Endodermal cell (in vitro differentiated cells): ENCODE measurements around the gene PTPRR. TPM values are rescaled to one million over a fixed set of nuclear protein-coding genes. Genes with fewer than 3 reads are reported as not detected.

Experiments
- DNase-seq: peaks from one replicate; pipeline ENCODE4 v3.0.0-alpha.2; 2017
- H3K27ac ChIP-seq: 2 replicates; pipeline ENCODE4 v1.5.1; 2013; ENCODE audit warnings: mild to moderate bottlenecking, low read depth, low read length, moderate library complexity
- H3K27me3 ChIP-seq: 2 replicates; pipeline ENCODE4 v1.6.1; 2013; ENCODE audit warnings: mild to moderate bottlenecking, low read length, moderate library complexity; ENCODE audit not compliant: insufficient read depth, control insufficient read depth, poor library complexity, severe bottlenecking
- H3K36me3 ChIP-seq: 2 replicates; pipeline ENCODE4 v1.7.0; 2013; ENCODE audit warnings: mild to moderate bottlenecking, low read length, moderate library complexity; ENCODE audit not compliant: control insufficient read depth, insufficient read depth
- H3K4me1 ChIP-seq: one replicate; pipeline ENCODE4 v1.7.0; 2013; ENCODE audit warnings: low read length; ENCODE audit not compliant: control insufficient read depth, insufficient read depth
- H3K4me3 ChIP-seq: 2 replicates; pipeline ENCODE4 v1.5.1; 2013; ENCODE audit warnings: mild to moderate bottlenecking, low read length, moderate library complexity
- H3K9ac ChIP-seq: 2 replicates; pipeline ENCODE4 v1.6.1; 2013; ENCODE audit warnings: mild to moderate bottlenecking, low read length, moderate library complexity; ENCODE audit not compliant: poor library complexity, severe bottlenecking; ENCODE audit errors: extremely low read depth
- H3K9me3 ChIP-seq: 2 replicates; pipeline ENCODE4 v1.6.1; 2013; ENCODE audit warnings: mild to moderate bottlenecking, low read length, moderate library complexity; ENCODE audit not compliant: control insufficient read depth
- H3K27ac Mint-ChIP-seq: 2 replicates; pipeline ENCODE4 v1.8.0; 2020; ENCODE audit warnings: mixed read lengths
- H3K27me3 Mint-ChIP-seq: 2 replicates; pipeline ENCODE4 v1.8.0; 2021; ENCODE audit warnings: mild to moderate bottlenecking, mixed read lengths; ENCODE audit not compliant: insufficient read depth
- H3K36me3 Mint-ChIP-seq: 2 replicates; pipeline ENCODE4 v1.8.0; 2020; ENCODE audit warnings: low read depth, mixed read lengths
- H3K4me1 Mint-ChIP-seq: 2 replicates; pipeline ENCODE4 v1.8.0; 2020; ENCODE audit warnings: mixed read lengths
- H3K4me3 Mint-ChIP-seq: 2 replicates; pipeline ENCODE4 v1.8.0; 2020; ENCODE audit warnings: mild to moderate bottlenecking, moderate library complexity, mixed read lengths
- H3K9me3 Mint-ChIP-seq: 2 replicates; pipeline ENCODE4 v1.8.0; 2020; ENCODE audit warnings: mild to moderate bottlenecking, mixed read lengths
- CTCF ChIP-seq: fragments of 200-600 bp; sonication (generic); conservative IDR thresholded peaks from 2 replicates; pipeline ENCODE4 v1.5.0; 2021; ENCODE audit warnings: antibody characterized with exemption, mild to moderate bottlenecking
- WGBS, 2 experiments: methylation state at CpG; one replicate each; pipeline versions ENCODE4 v1.1.5 to v1.1.7; 2013; ENCODE audit warnings: missing lambda C conversion rate in 2 of 2, mixed read lengths in 1 of 2; ENCODE audit not compliant: insufficient coverage in 1 of 2, insufficient read length in 1 of 2; 5-methylcytosine and 5-hydroxymethylcytosine counted together
- total RNA-seq, 2 donors: library from RNA; stranded (reverse); fragmentation: NEBNext Ultra II Directional in 1 of 2; extraction: Animal tissue kit (Norgen Biotek cat#: 25700) in 1 of 2; gene quantifications; 2 replicates in 1 of 2; 3 replicates in 1 of 2; pipeline ENCODE4 v1.2.1, GENCODE V29; 2021

Gene PTPRR
- total RNA-seq, 2 donors from 2014 or later = 0.27 to 0.40 TPM

- Mint-ChIP-seq H3K27ac (peak overlapping the region; percentile 60), H3K36me3 (no peaks in the 10 kb centered on the region), H3K4me1 (no peaks in the 10 kb centered on the region), H3K4me3 (no peak overlapping the region), H3K27me3 (no peaks in the 10 kb centered on the region), H3K9me3 (peaks cover 9% of the 10 kb centered on the region)
- DNase-seq = no peak
- no peaks in the 10 kb centered on the region for H3K4me1 ChIP-seq
- H3K9me3 ChIP-seq = no peaks in the 10 kb centered on the region
- H3K4me3 ChIP-seq = no peak overlapping the region
- H3K27me3 ChIP-seq = no peaks in the 10 kb centered on the region
- no peak for TF ChIP-seq CTCF
- no peak overlapping the region for H3K9ac ChIP-seq
- no peaks in the 10 kb centered on the region for H3K36me3 ChIP-seq
- no peak overlapping the region for H3K27ac ChIP-seq
- WGBS, 2 experiments = 61 to 80% methylated on average over 2 of the region's 2 CpGs
Measured at GRCh38 chr12:70785896-70786295, 134.6 kb downstream of the PTPRR start.

GRCh38 chr12:70784042-70784668 is 136.4 kb downstream of the PTPRR start:
- 90 to 95% methylated on average over 7 to 21 of the region's 21 CpGs for WGBS, 2 experiments
- no peaks in the 10 kb centered on the region for H3K9me3 ChIP-seq
- no peak overlapping the region for H3K9ac ChIP-seq
- H3K4me3 Mint-ChIP-seq = no peak overlapping the region
- H3K4me1 ChIP-seq = no peaks in the 10 kb centered on the region
- no peak for DNase-seq
- peaks cover 9% of the 10 kb centered on the region for H3K9me3 Mint-ChIP-seq
- no peaks in the 10 kb centered on the region for H3K27me3 Mint-ChIP-seq
- H3K27ac ChIP-seq = no peak overlapping the region
- no peak for TF ChIP-seq CTCF
- H3K36me3 Mint-ChIP-seq = no peaks in the 10 kb centered on the region
- no peaks in the 10 kb centered on the region for H3K27me3 ChIP-seq
- H3K36me3 ChIP-seq = no peaks in the 10 kb centered on the region
- no peak overlapping the region for H3K4me3 ChIP-seq
- no peak overlapping the region for H3K27ac Mint-ChIP-seq
- H3K4me1 Mint-ChIP-seq = no peaks in the 10 kb centered on the region

GRCh38 chr12:70783455-70783854 is 137.1 kb downstream of the PTPRR start:
- Mint-ChIP-seq H3K36me3 (no peaks in the 10 kb centered on the region), H3K27ac (no peak overlapping the region), H3K27me3 (no peaks in the 10 kb centered on the region), H3K4me3 (no peak overlapping the region), H3K4me1 (no peaks in the 10 kb centered on the region), H3K9me3 (peaks cover 9% of the 10 kb centered on the region)
- Histone ChIP-seq H3K4me3 (no peak overlapping the region), H3K9ac (no peak overlapping the region), H3K9me3 (no peaks in the 10 kb centered on the region), H3K27me3 (no peaks in the 10 kb centered on the region), H3K27ac (no peak overlapping the region), H3K36me3 (no peaks in the 10 kb centered on the region), H3K4me1 (no peaks in the 10 kb centered on the region)
- DNase-seq = no peak
- TF ChIP-seq CTCF = no peak
- 93% methylated on average over 2 of the region's 2 CpGs; no CpG with 5 or more reads in 1 of the 2 experiments for WGBS, 2 experiments
